GM21723 (cell line): Measurements from ENCODE around the gene FBXL20.

Experiments used
- ATAC-seq: cut with Tn5 transposase; IDR thresholded peaks from one replicate; pipeline ENCODE4 v1.9.1; 2021; ENCODE audit warnings: mild to moderate bottlenecking, moderate library complexity; ENCODE audit not compliant: unreplicated experiment

The FBXL20 gene

GRCh38 chr17:39229274-39229913 is 172.0 kb downstream of the FBXL20 start:
- no peak for ATAC-seq

GRCh38 chr17:39227364-39227919 is 174.0 kb downstream of the FBXL20 start:
- ATAC-seq: no peak

GRCh38 chr17:39225959-39226683 is 175.3 kb downstream of the FBXL20 start:
- no peak for ATAC-seq

- ATAC-seq: no peak
Observed at GRCh38 chr17:39225308-39225958, 176.0 kb downstream of the FBXL20 start, which contains the start of gene STAC2. STAC2 (minus strand) TSS chr17:39225945; CDS start chr17:39225502, 443 bp downstream.

GRCh38 chr17:39224778-39225307 is 176.6 kb downstream of the FBXL20 start:
- no peak for ATAC-seq

- no peak for ATAC-seq
Observed at GRCh38 chr17:39223907-39224777, 177.3 kb downstream of the FBXL20 start.

- no peak for ATAC-seq
Observed at GRCh38 chr17:39222866-39223834, 178.3 kb downstream of the FBXL20 start.

GRCh38 chr17:39222151-39222550 is 179.3 kb downstream of the FBXL20 start:
- ATAC-seq: no peak

- no peak for ATAC-seq
Observed at GRCh38 chr17:39221572-39221971, 179.9 kb downstream of the FBXL20 start.

- ATAC-seq: no peak
Observed at GRCh38 chr17:39219647-39220154, 181.7 kb downstream of the FBXL20 start.

- no peak for ATAC-seq
Observed at GRCh38 chr17:39218906-39219305, 182.5 kb downstream of the FBXL20 start.

GRCh38 chr17:39217734-39218369 is 183.6 kb downstream of the FBXL20 start:
- no peak for ATAC-seq

GRCh38 chr17:39213852-39214251 is 187.6 kb downstream of the FBXL20 start:
- ATAC-seq: no peak

- ATAC-seq: no peak
Observed at GRCh38 chr17:39212841-39213480, 188.5 kb downstream of the FBXL20 start.

GRCh38 chr17:39212195-39212810 is 189.1 kb downstream of the FBXL20 start:
- no peak for ATAC-seq

GRCh38 chr17:39210093-39210434 is 191.4 kb downstream of the FBXL20 start:
- ATAC-seq: no peak

- no peak for ATAC-seq
Observed at GRCh38 chr17:39209317-39210092, 191.9 kb downstream of the FBXL20 start.
